IMR-90 (cell line): ENCODE measurements around the gene GGNBP2. TPM values are rescaled to one million over a fixed set of nuclear protein-coding genes. Genes with fewer than 3 reads are reported as not detected.

ENCODE experiments used
- ATAC-seq: fragments of 200-7000 bp; cut with Tn5 transposase; 2 replicates; pipeline ENCODE4 v1.9.1; 2020; ENCODE audit warnings: low read depth, mild to moderate bottlenecking, moderate library complexity
- BruUV-seq: library from RNA; stranded (reverse); fragments of 400-500 nt; replicated peaks from 2 replicates; lab custom pipeline; 2021; lab: Mats Ljungman, UMichigan
- CTCF ChIA-PET: fragments of 300-600 bp; formaldehyde crosslinking; extraction: SDS; loops from one replicate; lab custom pipeline; 2021; ENCODE audit warnings: antibody characterized with exemption; lab: Yijun Ruan, JAX
- POLR2A ChIA-PET: fragments of 300-600 bp; sonication (Branson Sonifier 250); formaldehyde crosslinking; loops from one replicate; lab custom pipeline; 2022; ENCODE audit warnings: antibody characterized with exemption; ENCODE audit not compliant: unreplicated experiment; lab: Charles Lee
- DNase-seq: peaks from one replicate; pipeline ENCODE4 v3.0.0; 2013
- H2AFZ ChIP-seq: replicated peaks from 2 replicates; pipeline ENCODE3; 2013; ENCODE audit warnings: low read length, mild to moderate bottlenecking; ENCODE audit not compliant: poor library complexity
- H2AK5ac ChIP-seq: 2 replicates; pipeline ENCODE4 v1.6.1; 2013; ENCODE audit warnings: low read depth, low read length, inconsistent platforms
- H2AK9ac ChIP-seq: replicated peaks from 2 replicates; pipeline ENCODE3; 2013; ENCODE audit warnings: mild to moderate bottlenecking, low read depth, low read length, moderate library complexity; ENCODE audit not compliant: poor library complexity
- H2BK120ac ChIP-seq: 2 replicates; pipeline ENCODE4 v1.6.1; 2013; ENCODE audit warnings: low read depth, low read length, inconsistent platforms
- H2BK15ac ChIP-seq: 3 replicates; pipeline ENCODE4 v1.6.1; 2013; ENCODE audit warnings: low read depth, low read length, inconsistent platforms
- H2BK20ac ChIP-seq: 2 replicates; pipeline ENCODE4 v1.6.1; 2013; ENCODE audit warnings: low read depth, mild to moderate bottlenecking, inconsistent platforms, low read length, moderate library complexity
- H2BK5ac ChIP-seq: 2 replicates; pipeline ENCODE4 v1.6.1; 2013; ENCODE audit warnings: mild to moderate bottlenecking, low read depth, low read length, inconsistent platforms; ENCODE audit not compliant: poor library complexity, severe bottlenecking
- H3K14ac ChIP-seq: replicated peaks from 2 replicates; pipeline ENCODE4 v1.6.1; 2013; ENCODE audit warnings: low read depth, low read length, inconsistent platforms
- H3K18ac ChIP-seq: 2 replicates; pipeline ENCODE4 v1.6.1; 2013; ENCODE audit warnings: low read depth, low read length, control low read depth
- H3K23ac ChIP-seq: 2 replicates; pipeline ENCODE4 v1.6.1; 2013; ENCODE audit warnings: low read depth, low read length, inconsistent platforms
- H3K27ac ChIP-seq: 2 replicates; pipeline ENCODE4 v1.5.1; 2013; ENCODE audit warnings: mild to moderate bottlenecking, control low read depth, low read length; ENCODE audit not compliant: insufficient read depth
- H3K27me3 ChIP-seq: 2 replicates; pipeline ENCODE4 v1.6.1; 2013; ENCODE audit warnings: low read length; ENCODE audit not compliant: control insufficient read depth, insufficient read depth
- H3K36me3 ChIP-seq: 2 replicates; pipeline ENCODE4 v1.6.1; 2013; ENCODE audit warnings: low read length, mixed read lengths; ENCODE audit not compliant: control insufficient read depth, insufficient read depth
- H3K4ac ChIP-seq: 2 replicates; pipeline ENCODE4 v1.6.1; 2013; ENCODE audit warnings: low read depth, low read length, inconsistent platforms
- H3K4me1 ChIP-seq: 2 replicates; pipeline ENCODE4 v1.6.1; 2013; ENCODE audit warnings: low read length, mixed read lengths; ENCODE audit not compliant: control insufficient read depth, insufficient read depth
- H3K4me2 ChIP-seq: 2 replicates; pipeline ENCODE4 v1.6.1; 2013; ENCODE audit warnings: low read depth, mild to moderate bottlenecking, control low read depth, low read length, moderate library complexity
- H3K4me3 ChIP-seq: 2 replicates; pipeline ENCODE4 v1.5.1; 2013; ENCODE audit warnings: low read depth, mild to moderate bottlenecking, control low read depth, low read length, moderate library complexity; ENCODE audit not compliant: insufficient read depth
- H3K56ac ChIP-seq: 2 replicates; pipeline ENCODE4 v1.6.1; 2013; ENCODE audit warnings: low read length, inconsistent platforms; ENCODE audit not compliant: insufficient read depth; ENCODE audit errors: extremely low read depth
- H3K79me1 ChIP-seq, 2 experiments: 2 replicates each; pipeline ENCODE4 v1.6.1; 2013; ENCODE audit warnings: low read length in 2 of 2, inconsistent platforms in 1 of 2, low read depth in 1 of 2
- H3K9ac ChIP-seq: 2 replicates; pipeline ENCODE4 v1.6.1; 2013; ENCODE audit warnings: low read depth, low read length, control low read depth
- H3K9me1 ChIP-seq: 2 replicates; pipeline ENCODE4 v1.6.1; 2013; ENCODE audit warnings: low read length, inconsistent platforms; ENCODE audit not compliant: insufficient read depth
- H3K9me3 ChIP-seq: 2 replicates; pipeline ENCODE4 v1.6.1; 2013; ENCODE audit warnings: low read length; ENCODE audit not compliant: control insufficient read depth, insufficient read depth
- H4K20me1 ChIP-seq: 2 replicates; pipeline ENCODE4 v1.6.1; 2013; ENCODE audit warnings: low read length, inconsistent platforms; ENCODE audit not compliant: insufficient read depth
- H4K5ac ChIP-seq: 2 replicates; pipeline ENCODE4 v1.6.1; 2013; ENCODE audit warnings: mild to moderate bottlenecking, low read depth, low read length, control low read depth
- H4K8ac ChIP-seq, 2 experiments: 2 replicates each; pipeline ENCODE4 v1.6.1; 2013; ENCODE audit warnings: low read depth in 2 of 2, low read length in 2 of 2, control low read depth in 1 of 2, inconsistent platforms in 1 of 2
- H4K91ac ChIP-seq: 2 replicates; pipeline ENCODE4 v1.6.1; 2013; ENCODE audit warnings: low read depth, low read length, inconsistent platforms; ENCODE audit not compliant: insufficient read depth
- FOS ChIP-seq: fragments of 150-350 bp; IDR thresholded peaks from 2 replicates; pipeline ENCODE4 v1.6.1; 2016; ENCODE audit warnings: low read depth, low read length
- MAZ ChIP-seq: IDR thresholded peaks from 2 replicates; pipeline ENCODE4 v1.6.1; 2012; ENCODE audit warnings: low read depth, mild to moderate bottlenecking, low read length, improper control_type of control experiment, moderate library complexity, borderline replicate concordance
- SMC3 ChIP-seq: fragments of 150-350 bp; IDR thresholded peaks from 2 replicates; pipeline ENCODE4 v1.6.1; 2016; ENCODE audit warnings: low read depth, mild to moderate bottlenecking, antibody characterized with exemption, low read length, moderate library complexity
- USF2 ChIP-seq: fragments of 150-350 bp; IDR thresholded peaks from 2 replicates; pipeline ENCODE4 v1.6.1; 2017; ENCODE audit warnings: mild to moderate bottlenecking, antibody characterized with exemption, low read length, low read depth
- WGBS, 2 experiments: methylation state at CpG; one replicate each; pipeline versions ENCODE4 v1.1.5 to v1.1.7; 2013; ENCODE audit warnings: missing lambda C conversion rate in 2 of 2; ENCODE audit not compliant: insufficient read length in 1 of 2; ENCODE audit errors: extremely low coverage in 2 of 2; 5-methylcytosine and 5-hydroxymethylcytosine counted together
- dilution Hi-C: fragments of 300-500 bp; cut with HindIII; formaldehyde crosslinking; loops from one replicate; pipeline ENCODE4 v1.14.3; 2018; ENCODE audit warnings: low sequenced_read_pairs; ENCODE audit not compliant: unreplicated experiment
- in situ Hi-C: fragments of 300-500 bp; cut with MboI; formaldehyde crosslinking; loops from 3 replicates; pipeline ENCODE4 v1.14.3; 2019; ENCODE audit warnings: low sequenced_read_pairs, inconsistent platforms, mixed read lengths
- intact Hi-C: fragments of 100-400 bp; cut with micrococcal nuclease; formaldehyde crosslinking; loops from 2 replicates; pipeline ENCODE4 v1.10.0; 2022
- polyA plus RNA-seq, 3 experiments: library from polyadenylated mRNA; depleted of rRNA; stranded (reverse); fragments of >200 nt; gene quantifications; 2 replicates each; pipeline ENCODE4 v1.2.3, GENCODE V29; 2012; ENCODE audit warnings: low replicate concordance in 1 of 3
- total RNA-seq: library from RNA; depleted of rRNA; stranded (reverse); fragments of >200 nt; gene quantifications from 2 replicates; pipeline ENCODE4 v1.2.3, GENCODE V29; 2012

Gene GGNBP2
- total and polyA plus RNA-seq, 2 of the 4 experiments (the other 2 are of a cell fraction): 40.7 to 56.2 TPM

- Histone ChIP-seq H3K14ac (no peak overlapping the region), H3K4me1 (peaks cover 5% of the 10 kb centered on the region), H4K5ac (no peak overlapping the region), H3K56ac (no peak overlapping the region), H3K36me3 (peaks cover 7% of the 10 kb centered on the region), H2AFZ (no peak overlapping the region), H3K4ac (no peak overlapping the region), H3K79me1 (peaks cover 12 to 46% of the 10 kb centered on the region in 2 experiments; a peak in 3 of 4 replicates), H3K9ac (no peak overlapping the region), H2AK9ac (no peak overlapping the region), H4K91ac (no peak overlapping the region), H2BK15ac (no peak overlapping the region), H2BK5ac (no peak overlapping the region), H3K27me3 (no peaks in the 10 kb centered on the region), H4K8ac (no peak overlapping the region), H3K4me3 (no peak overlapping the region), H3K9me1 (peaks cover 28% of the 10 kb centered on the region), H2AK5ac (no peak overlapping the region), H2BK120ac (no peak overlapping the region), H2BK20ac (no peak overlapping the region), H3K18ac (no peak overlapping the region), H3K23ac (no peak overlapping the region), H3K27ac (no peak overlapping the region), H4K20me1 (peaks cover 9% of the 10 kb centered on the region; the same call in 1 of the 2 replicates), H3K4me2 (no peak overlapping the region), H3K9me3 (no peaks in the 10 kb centered on the region)
- ChIA-PET POLR2A (no interaction called here), CTCF (no interaction called here)
- no peak for ATAC-seq
- intact Hi-C loops: no loop called here
- dilution Hi-C loops: no loop called here
- TF ChIP-seq FOS: no peak
- no peak for TF ChIP-seq SMC3
- TF ChIP-seq MAZ: no peak
- TF ChIP-seq USF2: no peak
- BruUV-seq: no TSS peak
- WGBS, 2 experiments: 100% methylated on average over 1 of the region's 13 CpGs; no CpG with 5 or more reads in 1 of the 2 experiments
- DNase-seq: no peak
- in situ Hi-C loops: no loop called here
Observed at GRCh38 chr17:36594626-36595401, 50.1 kb downstream of the GGNBP2 start.
